Superior temporal gyrus (tissue), 1 donor: ENCODE measurements around the gene CST2.
A peak's percentile ranks its signal among the peaks of the same experiment; 100 is the strongest.
"Not testable (repeated sequence)": the region's sequence is repeated elsewhere in the genome, so short reads cannot be mapped to it uniquely, and the experiment has no call there.

ENCODE experiments used
- DNase-seq: peaks from one replicate; pipeline ENCODE4 v3.0.0-alpha.2; 2016; ENCODE audit errors: extremely low spot score

Gene CST2

DNA sequence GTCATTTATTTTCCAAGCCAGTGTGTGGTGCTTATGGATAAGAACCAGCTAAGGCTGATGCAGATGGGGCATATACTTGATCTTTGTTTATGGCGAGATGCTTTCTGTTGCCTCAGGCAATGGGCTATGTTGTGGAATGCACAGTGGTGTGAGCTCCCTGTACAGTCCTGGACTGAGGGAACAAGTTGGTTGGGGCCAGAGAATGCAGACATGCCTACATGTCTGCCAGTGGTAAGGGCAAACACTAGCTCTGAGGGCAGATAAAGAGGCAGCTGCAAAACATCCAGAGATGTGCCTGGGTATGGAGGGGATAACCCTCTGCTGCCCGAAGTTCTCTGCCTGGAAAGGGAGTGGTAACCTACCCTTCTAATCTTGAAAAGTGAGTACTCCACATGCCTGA, 16.2 kb downstream of the CST2 start:
- not testable (repeated sequence) for DNase-seq

DNA sequence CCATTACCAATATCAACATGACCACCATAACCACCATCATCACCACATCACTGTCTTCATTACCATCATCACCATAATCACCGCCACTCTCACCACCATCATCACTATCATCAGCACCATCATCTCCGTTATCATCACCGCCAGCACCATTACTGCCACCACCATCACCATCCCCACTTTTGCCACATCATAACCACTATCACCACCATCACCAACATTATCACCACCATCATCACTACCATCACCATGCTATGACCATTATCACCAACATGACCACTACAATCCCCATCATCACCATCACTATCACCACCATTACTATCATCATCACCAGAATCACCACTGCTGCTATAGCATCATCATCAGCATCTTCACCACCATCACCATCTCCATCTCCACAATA, 25.7 kb downstream of the CST2 start:
- DNase-seq: no peak

DNA sequence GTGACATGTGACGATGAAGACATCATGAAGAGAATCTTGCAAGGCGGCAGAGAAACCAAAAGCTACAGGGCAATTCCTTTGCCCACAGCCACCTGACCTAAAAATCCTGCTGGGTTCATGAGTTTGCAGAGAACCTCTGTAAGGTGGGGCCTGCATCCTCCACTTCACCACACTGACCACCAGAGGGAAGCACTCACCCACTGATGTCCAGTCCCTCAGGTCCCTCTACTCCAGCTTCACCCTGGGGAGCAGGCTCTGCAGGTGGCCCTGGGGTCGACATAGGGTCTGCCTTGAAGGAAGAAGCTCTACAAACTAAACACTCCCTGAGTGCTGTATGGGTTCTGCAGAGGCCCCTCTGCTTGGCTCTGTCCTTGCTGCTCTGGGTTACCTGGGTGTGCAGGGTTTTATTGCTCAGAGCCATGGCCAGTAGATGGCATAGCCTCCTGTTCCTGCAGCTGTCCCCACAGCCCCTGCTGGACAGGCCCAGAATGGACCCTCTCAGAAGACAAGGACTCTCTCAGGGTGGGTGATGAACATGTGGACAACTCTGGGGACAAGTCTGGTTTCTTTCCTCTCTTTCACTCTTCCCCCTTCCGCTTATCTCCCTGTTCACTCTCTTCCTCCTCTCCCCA, 27.2 kb downstream of the CST2 start:
- DNase-seq: peak; percentile 16

DNA sequence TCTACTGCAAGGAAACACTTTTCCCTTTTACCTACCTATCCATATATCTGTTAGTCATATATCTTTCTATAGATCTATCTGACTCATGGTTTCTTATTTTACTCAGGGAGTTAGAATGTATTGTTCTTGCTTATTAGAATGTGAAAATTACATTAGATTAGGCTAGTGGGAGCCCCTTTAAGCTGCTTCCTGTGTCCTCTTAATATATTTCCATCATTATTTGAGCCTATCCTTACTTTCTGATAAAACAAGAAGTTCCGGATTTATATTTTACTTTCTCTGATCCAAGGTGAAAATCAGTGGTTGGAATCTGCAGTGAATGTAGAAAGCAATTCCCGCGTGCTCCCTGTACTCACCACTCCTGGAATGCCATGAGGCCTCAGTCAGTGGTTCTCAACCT, 31.0 kb downstream of the CST2 start:
- DNase-seq: no peak

DNA sequence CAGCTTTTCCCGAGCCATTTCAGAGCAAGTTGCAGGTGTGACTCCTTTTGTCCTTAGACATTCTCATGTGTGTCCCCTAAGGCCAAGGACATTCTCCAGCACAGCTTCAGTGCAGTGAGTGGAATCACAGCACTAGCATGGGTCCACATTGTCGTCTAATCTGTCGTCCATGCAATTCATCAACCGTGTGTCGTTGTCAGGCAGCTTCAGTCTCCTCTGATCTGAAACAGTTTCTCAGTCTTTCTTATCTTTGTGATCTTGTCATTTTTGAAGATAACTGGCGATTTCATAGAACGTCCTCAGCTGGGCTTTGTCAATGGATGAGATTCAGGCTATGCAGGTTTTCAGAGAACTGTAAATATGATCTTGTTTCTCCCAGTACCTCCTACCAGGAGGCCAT, 31.7 kb downstream of the CST2 start:
- DNase-seq: no peak

DNA sequence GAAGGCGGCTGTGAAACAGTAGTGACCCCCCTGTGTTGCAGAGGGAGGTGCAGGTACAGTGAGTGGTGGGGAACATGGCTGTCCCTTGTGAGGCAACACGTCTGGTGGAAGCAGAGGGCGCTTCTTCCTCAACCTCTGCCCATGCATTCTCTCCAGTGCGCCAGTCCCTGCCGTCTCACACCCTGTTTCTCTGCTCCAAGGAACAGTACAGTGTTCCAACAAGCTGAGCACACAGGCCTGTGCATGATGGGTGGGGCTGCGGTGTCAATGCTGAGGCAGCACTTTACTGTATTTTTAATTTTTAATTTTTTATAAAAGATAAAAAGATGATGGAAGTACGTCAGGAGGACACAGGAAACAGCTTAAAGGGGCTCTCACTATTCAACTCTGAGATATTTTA, 32.5 kb downstream of the CST2 start:
- DNase-seq: no peak

DNA sequence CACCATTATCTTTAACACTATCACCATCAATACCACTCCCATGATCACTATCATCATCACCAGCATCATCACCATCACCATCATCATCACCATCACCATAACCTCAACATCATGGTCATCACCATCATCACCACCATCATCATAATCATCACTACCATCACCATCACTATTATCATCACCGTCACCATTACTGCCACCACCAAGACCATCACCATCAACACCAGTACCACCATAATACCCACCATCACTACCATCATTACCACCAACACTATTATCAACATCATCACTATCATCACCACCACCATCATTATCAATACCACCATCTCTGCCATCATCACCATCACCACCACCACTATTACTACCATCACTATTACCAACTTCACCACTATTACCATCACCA, 43.1 kb downstream of the CST2 start:
- no peak for DNase-seq

DNA sequence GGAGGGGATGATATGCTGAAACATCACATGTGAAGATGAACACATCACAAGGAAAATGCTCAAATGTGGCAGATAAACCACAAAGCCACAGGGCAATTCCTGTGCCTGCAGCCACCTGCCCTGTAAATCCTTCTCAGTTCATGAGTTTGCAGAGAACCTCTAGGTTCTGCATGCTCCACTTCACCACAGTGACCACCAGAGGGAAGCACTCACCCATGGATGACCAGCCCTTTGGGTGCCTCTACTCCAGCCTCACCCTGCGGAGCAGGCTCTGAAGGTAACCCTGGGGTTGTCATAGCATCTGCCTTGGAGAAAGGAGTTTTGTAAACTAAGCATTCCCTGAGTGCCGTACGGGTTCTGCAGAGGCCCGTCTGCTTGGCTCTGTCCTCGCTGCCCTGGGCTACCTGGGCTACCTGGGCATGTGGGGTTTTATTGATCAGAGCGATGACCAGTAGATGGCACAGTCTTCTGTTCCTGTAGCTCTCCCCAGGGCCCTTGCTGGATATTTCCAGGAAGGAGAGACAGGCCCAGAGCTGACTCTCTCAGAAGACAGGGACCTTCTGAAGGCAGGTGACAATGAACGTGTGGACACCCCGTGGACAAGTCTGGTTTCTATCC, 44.1 kb downstream of the CST2 start:
- DNase-seq: no peak

DNA sequence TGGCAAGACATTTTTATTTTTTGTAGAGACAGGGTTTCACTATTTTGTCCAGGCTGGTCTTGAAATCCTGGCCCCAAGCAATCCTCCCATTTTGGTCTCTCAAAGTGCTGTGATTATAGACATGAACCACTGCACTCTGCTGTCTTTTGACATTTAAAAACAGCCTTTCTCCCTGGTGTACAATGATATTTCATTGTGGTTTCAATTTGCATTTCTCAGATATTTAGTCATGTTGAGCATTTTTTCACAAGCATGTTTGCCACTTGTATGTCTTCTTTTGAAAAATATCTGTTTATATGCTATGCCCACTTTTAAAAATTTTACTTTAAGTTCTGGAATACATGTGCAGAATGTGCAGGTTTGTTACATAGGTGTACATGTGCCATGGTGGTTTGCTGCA, 47.9 kb downstream of the CST2 start:
- not testable (repeated sequence) for DNase-seq

DNA sequence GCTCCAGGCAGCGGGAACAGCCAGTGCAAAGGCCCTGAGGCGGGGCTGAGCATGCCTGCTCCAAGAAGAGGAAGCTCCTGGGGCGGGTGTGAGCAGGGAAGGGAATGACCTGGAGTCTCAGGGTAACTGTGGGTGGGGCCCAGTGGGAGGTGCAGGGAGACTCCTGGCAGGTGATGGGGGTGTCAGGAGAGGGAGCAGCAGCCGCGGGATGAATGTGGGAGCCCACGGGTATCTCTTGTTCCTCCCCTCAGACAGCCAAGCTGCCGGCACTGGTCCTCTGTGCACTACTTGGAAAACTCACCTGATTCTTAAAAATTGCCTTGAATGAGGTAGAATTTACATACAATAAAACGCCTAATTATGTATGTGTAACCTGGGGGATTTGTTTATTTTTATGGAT, 49.1 kb downstream of the CST2 start:
- not testable (repeated sequence) for DNase-seq

DNA sequence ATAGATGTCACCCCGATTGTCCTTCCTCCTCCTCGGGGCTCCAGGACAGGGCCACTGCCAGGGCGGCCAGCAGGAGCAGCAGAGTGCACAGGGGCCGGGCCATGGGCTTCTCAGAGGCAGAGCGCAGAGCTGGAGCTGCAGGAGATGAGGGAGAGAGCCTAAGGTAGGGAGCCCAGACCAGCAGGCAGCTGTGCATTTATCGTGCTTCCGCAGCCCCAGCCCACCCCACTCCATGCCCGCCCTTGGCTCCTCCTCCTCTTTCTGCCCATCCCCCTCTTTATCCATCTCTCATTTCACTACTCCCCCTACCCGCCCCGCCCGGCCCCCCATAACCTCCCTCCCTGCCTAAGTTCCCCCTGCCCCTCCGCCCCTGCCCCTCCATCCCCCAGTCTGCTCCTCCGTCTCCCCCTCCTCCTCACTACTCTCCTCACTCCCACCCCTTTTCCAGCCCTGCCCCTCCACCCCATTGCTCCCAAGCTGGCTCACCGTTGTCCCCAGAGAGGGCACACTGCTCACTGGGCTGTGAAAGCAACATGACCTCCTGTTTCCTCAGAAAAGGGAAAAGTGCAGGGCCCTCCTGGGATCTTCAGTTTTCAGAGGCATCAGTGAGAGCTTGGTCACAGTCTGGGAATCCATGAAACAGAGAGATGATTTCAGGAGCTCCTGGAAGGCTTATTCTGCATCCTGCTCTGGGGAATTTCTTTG, 50.3 kb downstream of the CST2 start:
- no peak for DNase-seq

DNA sequence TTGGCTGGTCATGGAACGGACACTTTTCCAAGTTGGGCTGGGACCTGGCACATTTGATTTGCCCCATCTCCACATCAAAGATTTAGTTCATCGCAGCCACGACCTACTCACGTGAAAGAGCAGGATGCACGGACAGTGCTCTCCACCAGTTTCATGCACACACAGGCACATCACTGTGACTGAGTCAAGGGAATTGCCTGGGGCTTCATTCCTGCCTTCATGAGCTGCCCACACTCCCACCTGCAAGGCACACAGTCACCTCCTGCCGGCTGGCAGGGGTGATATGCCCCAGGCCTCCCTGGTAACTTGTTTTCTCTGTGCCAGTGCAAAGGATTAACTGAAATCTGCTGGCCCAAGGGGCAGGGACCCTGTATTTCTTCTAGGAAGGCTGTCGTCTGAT, 52.4 kb downstream of the CST2 start:
- no peak for DNase-seq
